Nephron (organoid): Measurements from ENCODE around the gene IL1RAPL1.

Source experiments
- H3K27ac Mint-ChIP-seq, 3 experiments: 2 replicates each; pipeline ENCODE4 v1.8.0; 2020; ENCODE audit warnings: mixed read lengths in 3 of 3, mild to moderate bottlenecking in 2 of 3, moderate library complexity in 1 of 3
- H3K27me3 Mint-ChIP-seq: 2 replicates; pipeline ENCODE4 v1.8.0; 2021; ENCODE audit warnings: low read depth, mild to moderate bottlenecking, moderate library complexity, mixed read lengths
- H3K36me3 Mint-ChIP-seq: 2 replicates; pipeline ENCODE4 v1.8.0; 2020; ENCODE audit warnings: low read depth, mixed read lengths
- H3K4me1 Mint-ChIP-seq: 2 replicates; pipeline ENCODE4 v1.8.0; 2020; ENCODE audit warnings: mixed read lengths
- H3K4me3 Mint-ChIP-seq, 3 experiments: 2 replicates each; pipeline ENCODE4 v1.8.0; 2020; ENCODE audit warnings: mild to moderate bottlenecking in 3 of 3, mixed read lengths in 3 of 3, moderate library complexity in 2 of 3
- H3K9me3 Mint-ChIP-seq: 2 replicates; pipeline ENCODE4 v1.8.0; 2020; ENCODE audit warnings: mixed read lengths
- CTCF ChIP-seq, 3 experiments: fragments of 200-600 bp; sonication (generic); IDR thresholded peaks; one replicate each; pipeline ENCODE4 v1.5.0; 2021; ENCODE audit warnings: antibody characterized with exemption in 3 of 3; ENCODE audit not compliant: unreplicated experiment in 3 of 3

IL1RAPL1 gene

GRCh38 chrX:29012867-29013266, 425.6 kb downstream of the IL1RAPL1 start:
- no peak overlapping the region for H3K4me3 Mint-ChIP-seq
- no peak for TF ChIP-seq CTCF (IDR thresholded peaks at IDR 0.05; ENCODE audit: unreplicated experiment in 3 of 3)
- no peak overlapping the region for H3K27ac Mint-ChIP-seq
- no peaks in the 10 kb centered on the region for H3K4me1 Mint-ChIP-seq
- H3K27me3 Mint-ChIP-seq: no peaks in the 10 kb centered on the region
- peaks cover 13% of the 10 kb centered on the region for H3K9me3 Mint-ChIP-seq
- peaks cover 6% of the 10 kb centered on the region for H3K36me3 Mint-ChIP-seq

GRCh38 chrX:29023207-29023606, 436.0 kb downstream of the IL1RAPL1 start:
- Mint-ChIP-seq H3K4me1 (no peaks in the 10 kb centered on the region), H3K36me3 (peaks cover 3% of the 10 kb centered on the region), H3K27me3 (no peaks in the 10 kb centered on the region), H3K27ac (no peak overlapping the region), H3K4me3 (no peak overlapping the region), H3K9me3 (peaks cover 2% of the 10 kb centered on the region)
- TF ChIP-seq CTCF (IDR thresholded peaks at IDR 0.05; ENCODE audit: unreplicated experiment in 3 of 3): no peak

- Mint-ChIP-seq H3K27ac (no peak overlapping the region), H3K4me3 (no peak overlapping the region), H3K36me3 (peaks cover 10% of the 10 kb centered on the region), H3K9me3 (peaks cover 12% of the 10 kb centered on the region), H3K27me3 (no peaks in the 10 kb centered on the region), H3K4me1 (no peaks in the 10 kb centered on the region)
- no peak for TF ChIP-seq CTCF (IDR thresholded peaks at IDR 0.05; ENCODE audit: unreplicated experiment in 3 of 3)
These were observed 437.6 kb downstream of the IL1RAPL1 start for GRCh38 chrX:29024871-29025270.

- no peak for TF ChIP-seq CTCF (IDR thresholded peaks at IDR 0.05; ENCODE audit: unreplicated experiment in 3 of 3)
- no peaks in the 10 kb centered on the region for H3K27me3 Mint-ChIP-seq
- H3K9me3 Mint-ChIP-seq: no peaks in the 10 kb centered on the region
- H3K36me3 Mint-ChIP-seq: no peaks in the 10 kb centered on the region
- peak overlapping the region; percentile 96 to 99 (median 98) for H3K27ac Mint-ChIP-seq
- H3K4me3 Mint-ChIP-seq: peak overlapping the region in 2 of 3 experiments; percentile 54 to 70
- H3K4me1 Mint-ChIP-seq: peaks cover 41% of the 10 kb centered on the region
These were observed 452.3 kb downstream of the IL1RAPL1 start for GRCh38 chrX:29039501-29039900.

- no peak for TF ChIP-seq CTCF (IDR thresholded peaks at IDR 0.05; ENCODE audit: unreplicated experiment in 3 of 3)
- Mint-ChIP-seq H3K36me3 (no peaks in the 10 kb centered on the region), H3K27ac (peak overlapping the region; percentile 96 to 99 (median 98)), H3K4me1 (peaks cover 47% of the 10 kb centered on the region), H3K4me3 (no peak overlapping the region), H3K27me3 (no peaks in the 10 kb centered on the region), H3K9me3 (no peaks in the 10 kb centered on the region)
These were observed 452.9 kb downstream of the IL1RAPL1 start for GRCh38 chrX:29040160-29040559.

- no peaks in the 10 kb centered on the region for H3K9me3 Mint-ChIP-seq
- H3K4me3 Mint-ChIP-seq: no peak overlapping the region
- no peaks in the 10 kb centered on the region for H3K36me3 Mint-ChIP-seq
- H3K27me3 Mint-ChIP-seq: no peaks in the 10 kb centered on the region
- peak overlapping the region in 2 of 3 experiments; percentile 16 to 66 for H3K27ac Mint-ChIP-seq
- peaks cover 47% of the 10 kb centered on the region for H3K4me1 Mint-ChIP-seq
- no peak for TF ChIP-seq CTCF (IDR thresholded peaks at IDR 0.05; ENCODE audit: unreplicated experiment in 3 of 3)
These were observed 455.1 kb downstream of the IL1RAPL1 start for GRCh38 chrX:29042341-29042740.
